Natural killer cell (primary cell): ENCODE data around the gene CGA. TPM values are rescaled to one million over a fixed set of nuclear protein-coding genes. Genes with fewer than 3 reads are reported as not detected.

Source experiments
- ATAC-seq, 3 donors: fragments of 150-1000 bp in 2 of 3; fragments of 200-7000 bp in 1 of 3; cut with Tn5 transposase; 1 replicate in 1 of 3; 2 replicates in 2 of 3; pipeline ENCODE4 v1.10.0; 2021; ENCODE audit warnings: mild to moderate bottlenecking in 2 of 3, moderate library complexity in 2 of 3
- DNase-seq, 2 donors: peaks; one replicate each; pipeline versions ENCODE4 v3.0.0 to v3.0.0-alpha.2; 2013 to 2021; ENCODE audit warnings: mixed read lengths in 1 of 2
- H3K27ac ChIP-seq: one replicate; pipeline ENCODE4 v1.5.1; 2013; ENCODE audit warnings: mild to moderate bottlenecking, low read length
- H3K27me3 ChIP-seq: one replicate; pipeline ENCODE4 v1.6.1; 2013; ENCODE audit warnings: low read length; ENCODE audit not compliant: control insufficient read depth, insufficient read depth
- H3K36me3 ChIP-seq: one replicate; pipeline ENCODE4 v1.6.1; 2013; ENCODE audit warnings: low read length; ENCODE audit not compliant: control insufficient read depth, insufficient read depth
- H3K4me1 ChIP-seq: one replicate; pipeline ENCODE4 v1.6.1; 2013; ENCODE audit warnings: low read length; ENCODE audit not compliant: control insufficient read depth, insufficient read depth
- H3K4me3 ChIP-seq: one replicate; pipeline ENCODE4 v1.5.1; 2013; ENCODE audit warnings: low read length
- H3K9me3 ChIP-seq: one replicate; pipeline ENCODE4 v1.6.1; 2013; ENCODE audit warnings: low read length; ENCODE audit not compliant: control insufficient read depth, insufficient read depth
- H3K27ac Mint-ChIP-seq, 2 donors: one replicate each; pipeline ENCODE4 v1.8.0; 2022; ENCODE audit warnings: mild to moderate bottlenecking in 2 of 2, mixed read lengths in 2 of 2, moderate library complexity in 1 of 2
- H3K27me3 Mint-ChIP-seq, 2 donors: one replicate each; pipeline ENCODE4 v1.8.0; 2022; ENCODE audit warnings: low read depth in 2 of 2, mixed read lengths in 2 of 2
- H3K36me3 Mint-ChIP-seq: one replicate; pipeline ENCODE4 v1.8.0; 2022; ENCODE audit warnings: mixed read lengths
- H3K4me1 Mint-ChIP-seq, 2 donors: one replicate each; pipeline ENCODE4 v1.8.0; 2022; ENCODE audit warnings: mixed read lengths in 2 of 2
- H3K4me3 Mint-ChIP-seq: one replicate; pipeline ENCODE4 v1.8.0; 2022; ENCODE audit warnings: mild to moderate bottlenecking, moderate library complexity, mixed read lengths
- H3K9me3 Mint-ChIP-seq, 2 donors: one replicate each; pipeline ENCODE4 v1.8.0; 2022; ENCODE audit warnings: mixed read lengths in 2 of 2
- CTCF ChIP-seq: fragments of 200-600 bp; IDR thresholded peaks from one replicate; pipeline ENCODE4 v1.8.0; 2022; ENCODE audit warnings: antibody characterized with exemption
- WGBS: methylation state at CpG from one replicate; pipeline ENCODE4 v1.1.7; 2013; ENCODE audit warnings: missing lambda C conversion rate; ENCODE audit not compliant: insufficient coverage; 5-methylcytosine and 5-hydroxymethylcytosine counted together
- intact Hi-C: fragments of 100-400 bp; cut with micrococcal nuclease; formaldehyde crosslinking; loops from one replicate; pipeline ENCODE4 v1.14.2; 2022
- total RNA-seq, 4 donors: library from RNA; stranded (reverse); fragments of 120-200 nt in 1 of 4; gene quantifications; one replicate each; pipeline versions ENCODE4 v1.2.3 to v1.2.4, GENCODE V29; 2013 to 2022

The CGA gene
- total RNA-seq, 3 donors from 2014 or later (not counting 1 experiment from before 2014, with no cell fraction given): not detected

- Mint-ChIP-seq H3K27ac (no peak overlapping the region), H3K27me3 (peaks cover 4 to 8% of the 10 kb centered on the region in 2 donors), H3K4me1 (no peaks in the 10 kb centered on the region), H3K36me3 (no peaks in the 10 kb centered on the region), H3K9me3 (no peaks in the 10 kb centered on the region), H3K4me3 (no peak overlapping the region)
- 45% methylated on average over 7 of the region's 7 CpGs for WGBS
- Histone ChIP-seq H3K9me3 (no peaks in the 10 kb centered on the region), H3K4me3 (no peak overlapping the region), H3K4me1 (no peaks in the 10 kb centered on the region), H3K27me3 (no peaks in the 10 kb centered on the region), H3K27ac (no peak overlapping the region), H3K36me3 (no peaks in the 10 kb centered on the region)
- ATAC-seq (no peak), DNase-seq (peak in 1 of 2 donors; percentile 66)
- intact Hi-C loops: no loop called here
- peak; percentile 14 for TF ChIP-seq CTCF
These were observed 28.2 kb downstream of the CGA start for GRCh38 chr6:87066449-87067333.

GRCh38 chr6:87065117-87065516, 29.8 kb downstream of the CGA start:
- WGBS: 80% methylated on average over 5 of the region's 5 CpGs
- TF ChIP-seq CTCF: no peak
- H3K4me1 Mint-ChIP-seq: no peaks in the 10 kb centered on the region
- no peak overlapping the region for H3K27ac Mint-ChIP-seq
- intact Hi-C loops: no loop called here
- H3K27me3 ChIP-seq: no peaks in the 10 kb centered on the region
- no peak overlapping the region for H3K4me3 ChIP-seq
- peaks cover under 1 to 8% of the 10 kb centered on the region in 2 donors for H3K27me3 Mint-ChIP-seq
- no peak overlapping the region for H3K4me3 Mint-ChIP-seq
- no peak for ATAC-seq
- no peaks in the 10 kb centered on the region for H3K9me3 ChIP-seq
- H3K4me1 ChIP-seq: no peaks in the 10 kb centered on the region
- no peaks in the 10 kb centered on the region for H3K36me3 ChIP-seq
- no peak for DNase-seq
- H3K36me3 Mint-ChIP-seq: no peaks in the 10 kb centered on the region
- H3K9me3 Mint-ChIP-seq: no peaks in the 10 kb centered on the region
- no peak overlapping the region for H3K27ac ChIP-seq

- peaks cover 0 to 4% of the 10 kb centered on the region in 2 donors for H3K27me3 Mint-ChIP-seq
- H3K27ac Mint-ChIP-seq: no peak overlapping the region
- no peak overlapping the region for H3K27ac ChIP-seq
- no peaks in the 10 kb centered on the region for H3K9me3 ChIP-seq
- WGBS: 96% methylated on average over 18 of the region's 18 CpGs
- ATAC-seq (no peak), DNase-seq (no peak)
- intact Hi-C loops: no loop called here
- H3K27me3 ChIP-seq: no peaks in the 10 kb centered on the region
- H3K4me1 Mint-ChIP-seq: no peaks in the 10 kb centered on the region
- no peak overlapping the region for H3K4me3 Mint-ChIP-seq
- H3K4me3 ChIP-seq: no peak overlapping the region
- no peaks in the 10 kb centered on the region for H3K4me1 ChIP-seq
- no peaks in the 10 kb centered on the region for H3K36me3 ChIP-seq
- H3K9me3 Mint-ChIP-seq: no peaks in the 10 kb centered on the region
- no peak for TF ChIP-seq CTCF
- H3K36me3 Mint-ChIP-seq: no peaks in the 10 kb centered on the region
These were observed 35.0 kb downstream of the CGA start for GRCh38 chr6:87059943-87060342.
